SK-N-SH (cell line): ENCODE measurements around the gene REN. TPM values are rescaled to one million over a fixed set of nuclear protein-coding genes. Genes with fewer than 3 reads are reported as not detected.

Experiments
- CTCF ChIA-PET: fragments of 300-600, 350-600 bp; formaldehyde crosslinking; extraction: SDS; loops from one replicate; lab custom pipeline; 2021; lab: Yijun Ruan, JAX
- POLR2A ChIA-PET: fragments of 350-600 bp; sonication (Branson Sonifier 250); formaldehyde crosslinking; extraction: SDS; loops from one replicate; lab custom pipeline; 2020; ENCODE audit warnings: antibody characterized with exemption, inconsistent platforms; lab: Yijun Ruan, JAX
- DNase-seq: peaks from one replicate; pipeline ENCODE4 v3.0.0; 2012
- H2AFZ ChIP-seq: fragments of 200-600 bp; sonication (generic); 2 replicates; pipeline ENCODE4 v1.8.1; 2016; ENCODE audit warnings: antibody characterized with exemption, mild to moderate bottlenecking, low read depth
- H3F3A ChIP-seq: fragments of 200-600 bp; sonication (generic); replicated peaks from 2 replicates; pipeline ENCODE3; 2016; ENCODE audit warnings: antibody characterized with exemption, mild to moderate bottlenecking; ENCODE audit not compliant: insufficient read depth
- H3K27ac ChIP-seq, 2 experiments: fragments of 200-500 bp in 1 of 2; fragments of 200-600 bp in 1 of 2; sonication (Bioruptor generic) in 1 of 2; sonication (generic), shearing (Covaris generic) in 1 of 2; 2 replicates each; pipeline versions ENCODE4 v1.5.1 to v1.6.1; 2014 to 2016; ENCODE audit warnings: low read depth in 2 of 2, inconsistent platforms in 1 of 2, low read length in 1 of 2, mild to moderate bottlenecking in 1 of 2, mixed read lengths in 1 of 2
- H3K27me3 ChIP-seq: fragments of 200-600 bp; sonication (generic), shearing (Covaris generic); 2 replicates; pipeline ENCODE4 v1.6.1; 2016; ENCODE audit warnings: mixed run types; ENCODE audit not compliant: insufficient read depth
- H3K36me3 ChIP-seq, 2 experiments: fragments of 200-500 bp in 1 of 2; fragments of 200-600 bp in 1 of 2; sonication (Bioruptor generic) in 1 of 2; sonication (generic) in 1 of 2; replicated peaks in 1 of 2; 2 replicates each; pipeline versions ENCODE3 to v1.5.1; 2014 to 2016; ENCODE audit warnings: low read length in 1 of 2, mild to moderate bottlenecking in 1 of 2; ENCODE audit not compliant: insufficient read depth in 2 of 2, control insufficient read depth in 1 of 2
- H3K4me1 ChIP-seq, 2 experiments: fragments of 200-500 bp in 1 of 2; fragments of 200-600 bp in 1 of 2; sonication (Bioruptor generic) in 1 of 2; sonication (generic), shearing (Covaris generic) in 1 of 2; 2 replicates each; pipeline versions ENCODE4 v1.5.1 to v1.6.1; 2014 to 2016; ENCODE audit warnings: low read depth in 1 of 2, low read length in 1 of 2, mixed run types in 1 of 2; ENCODE audit not compliant: insufficient read depth in 2 of 2, control insufficient read depth in 1 of 2
- H3K4me2 ChIP-seq: fragments of 200-600 bp; sonication (generic), shearing (Covaris generic); 2 replicates; pipeline ENCODE4 v1.6.1; 2017; ENCODE audit warnings: mixed run types
- H3K4me3 ChIP-seq, 2 experiments: fragments of 200-500 bp in 1 of 2; fragments of 200-600 bp in 1 of 2; sonication (Bioruptor generic) in 1 of 2; sonication (generic), shearing (Covaris generic) in 1 of 2; 2 replicates each; pipeline versions ENCODE4 v1.5.1 to v1.8.1; 2014 to 2016; ENCODE audit warnings: low read depth in 2 of 2, inconsistent platforms in 1 of 2, low read length in 1 of 2, mild to moderate bottlenecking in 1 of 2, mixed read lengths in 1 of 2, moderate library complexity in 1 of 2
- H3K79me2 ChIP-seq: fragments of 200-600 bp; sonication (generic); 2 replicates; pipeline ENCODE4 v1.8.1; 2017; ENCODE audit warnings: mild to moderate bottlenecking; ENCODE audit not compliant: insufficient read depth
- H3K9ac ChIP-seq: fragments of 200-600 bp; sonication (generic); 2 replicates; pipeline ENCODE4 v1.6.1; 2017; ENCODE audit warnings: mixed run types
- H3K9me2 ChIP-seq: fragments of 200-600 bp; sonication (generic); 2 replicates; pipeline ENCODE4 v1.6.1; 2017; ENCODE audit warnings: mixed run types
- H3K9me3 ChIP-seq: fragments of 200-600 bp; sonication (generic); 2 replicates; pipeline ENCODE4 v1.6.1; 2017; ENCODE audit warnings: mixed run types, mild to moderate bottlenecking, moderate library complexity
- H4K20me1 ChIP-seq: fragments of 200-600 bp; sonication (generic); 2 replicates; pipeline ENCODE4 v1.6.1; 2017; ENCODE audit warnings: mild to moderate bottlenecking, mixed run types; ENCODE audit not compliant: insufficient read depth
- CHD2 ChIP-seq: fragments of 150-350 bp; IDR thresholded peaks from 2 replicates; pipeline ENCODE4 v1.6.1; 2018; ENCODE audit warnings: low read length; ENCODE audit not compliant: partially characterized antibody
- ELF1 ChIP-seq: IDR thresholded peaks from 2 replicates; pipeline ENCODE4 v1.4.0; 2012
- FOXM1 ChIP-seq: IDR thresholded peaks from 2 replicates; pipeline ENCODE4 v1.4.0; 2012; ENCODE audit warnings: low read depth, mild to moderate bottlenecking
- MXI1 ChIP-seq: IDR thresholded peaks from 2 replicates; pipeline ENCODE4 v1.6.1; 2012; ENCODE audit warnings: mild to moderate bottlenecking, low read depth, low read length, improper control_type of control experiment
- POLR2AphosphoS5 ChIP-seq: IDR thresholded peaks from 2 replicates; pipeline ENCODE4 v1.6.1; 2012; ENCODE audit warnings: low read depth, low read length
- SIN3A ChIP-seq: IDR thresholded peaks from 2 replicates; pipeline ENCODE4 v1.6.1; 2012; ENCODE audit warnings: low read depth, mild to moderate bottlenecking, low read length, moderate library complexity, borderline replicate concordance
- TAF1 ChIP-seq: IDR thresholded peaks from 2 replicates; pipeline ENCODE4 v1.6.1; 2012; ENCODE audit warnings: low read depth, mild to moderate bottlenecking, low read length, moderate library complexity, borderline replicate concordance
- TCF12 ChIP-seq: IDR thresholded peaks from 2 replicates; pipeline ENCODE4 v1.4.0; 2012
- TEAD4 ChIP-seq: IDR thresholded peaks from 2 replicates; pipeline ENCODE4 v1.4.0; 2012; ENCODE audit warnings: mild to moderate bottlenecking, borderline replicate concordance; ENCODE audit not compliant: insufficient read depth
- WGBS: methylation state at CpG from one replicate; pipeline ENCODE4 v1.1.6; 2017; ENCODE audit warnings: low lambda C conversion rate; 5-methylcytosine and 5-hydroxymethylcytosine counted together
- polyA plus RNA-seq, 3 experiments: library from polyadenylated mRNA; depleted of rRNA; stranded (reverse); fragments of >200 nt; gene quantifications; 2 replicates each; pipeline ENCODE4 v1.2.3, GENCODE V29; 2012
- TF ChIP-seq, protein P1 (sequence below): IDR thresholded peaks from 2 replicates; pipeline ENCODE4 v1.4.0; 2012; ENCODE audit warnings: low read depth, borderline replicate concordance
- TF ChIP-seq, protein P2 (sequence below): fragments of 150-350 bp; IDR thresholded peaks from 2 replicates; pipeline ENCODE4 v1.6.1; 2016; ENCODE audit warnings: mild to moderate bottlenecking, low read depth, low read length
- TF ChIP-seq, protein P3 (sequence below): IDR thresholded peaks from 2 replicates; pipeline ENCODE4 v1.4.0; 2012; ENCODE audit warnings: low read depth, borderline replicate concordance

Gene REN
- polyA plus RNA-seq, 1 of the 3 experiments (the other 2 are of a cell fraction) = not detected

DNA sequence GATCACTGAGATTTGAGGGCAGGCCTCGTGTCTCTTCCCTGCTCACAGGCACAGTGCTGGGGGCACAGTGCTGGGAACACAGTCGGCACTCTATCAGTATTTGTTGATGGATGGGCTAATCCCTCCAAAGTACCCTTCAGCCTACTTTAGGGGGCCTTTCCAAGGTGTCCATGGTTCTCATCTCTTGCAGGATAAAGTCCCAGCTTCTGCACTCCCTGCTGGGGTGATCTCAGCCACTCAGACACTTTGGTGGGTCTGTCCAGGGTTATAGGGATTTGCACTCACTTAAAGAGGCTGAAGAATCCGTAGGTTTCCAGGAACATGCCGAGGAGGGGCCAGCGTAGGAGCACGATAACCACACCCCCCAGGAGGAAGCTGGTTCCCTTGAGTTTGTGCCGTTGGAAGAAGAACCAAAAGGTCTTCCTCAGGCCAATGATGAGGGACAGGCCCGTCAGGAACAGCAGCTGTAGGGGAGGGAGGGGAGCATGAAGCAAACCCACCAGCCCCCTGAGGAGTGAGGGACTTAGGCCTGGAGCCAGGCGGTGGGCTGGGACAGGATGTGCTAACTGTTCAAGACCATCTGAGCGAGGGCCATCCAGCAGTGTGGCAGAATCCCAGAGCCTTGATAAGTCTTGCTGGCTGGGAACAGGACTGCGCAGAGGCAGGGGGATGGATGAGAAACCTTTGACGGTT lies 35.4 kb upstream of the REN start:
- no peaks in the 10 kb centered on the region for H3K9me2 ChIP-seq
- H3K4me2 ChIP-seq = no peak overlapping the region
- no peak overlapping the region for H3K27ac ChIP-seq
- POLR2A ChIA-PET = no interaction called here
- no peak overlapping the region for H3K9ac ChIP-seq
- TF ChIP-seq SIN3A = no peak
- TF ChIP-seq TEAD4 = no peak
- no peak for TF ChIP-seq FOXM1
- no peak for TF ChIP-seq CHD2
- TF ChIP-seq, protein P1, sequence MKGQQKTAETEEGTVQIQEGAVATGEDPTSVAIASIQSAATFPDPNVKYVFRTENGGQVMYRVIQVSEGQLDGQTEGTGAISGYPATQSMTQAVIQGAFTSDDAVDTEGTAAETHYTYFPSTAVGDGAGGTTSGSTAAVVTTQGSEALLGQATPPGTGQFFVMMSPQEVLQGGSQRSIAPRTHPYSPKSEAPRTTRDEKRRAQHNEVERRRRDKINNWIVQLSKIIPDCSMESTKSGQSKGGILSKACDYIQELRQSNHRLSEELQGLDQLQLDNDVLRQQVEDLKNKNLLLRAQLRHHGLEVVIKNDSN = no peak
- TF ChIP-seq, protein P2, sequence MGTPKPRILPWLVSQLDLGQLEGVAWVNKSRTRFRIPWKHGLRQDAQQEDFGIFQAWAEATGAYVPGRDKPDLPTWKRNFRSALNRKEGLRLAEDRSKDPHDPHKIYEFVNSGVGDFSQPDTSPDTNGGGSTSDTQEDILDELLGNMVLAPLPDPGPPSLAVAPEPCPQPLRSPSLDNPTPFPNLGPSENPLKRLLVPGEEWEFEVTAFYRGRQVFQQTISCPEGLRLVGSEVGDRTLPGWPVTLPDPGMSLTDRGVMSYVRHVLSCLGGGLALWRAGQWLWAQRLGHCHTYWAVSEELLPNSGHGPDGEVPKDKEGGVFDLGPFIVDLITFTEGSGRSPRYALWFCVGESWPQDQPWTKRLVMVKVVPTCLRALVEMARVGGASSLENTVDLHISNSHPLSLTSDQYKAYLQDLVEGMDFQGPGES = no peak
- TF ChIP-seq ELF1 = no peak
- no peak for TF ChIP-seq TAF1
- TF ChIP-seq TCF12 = no peak
- TF ChIP-seq, protein P3, sequence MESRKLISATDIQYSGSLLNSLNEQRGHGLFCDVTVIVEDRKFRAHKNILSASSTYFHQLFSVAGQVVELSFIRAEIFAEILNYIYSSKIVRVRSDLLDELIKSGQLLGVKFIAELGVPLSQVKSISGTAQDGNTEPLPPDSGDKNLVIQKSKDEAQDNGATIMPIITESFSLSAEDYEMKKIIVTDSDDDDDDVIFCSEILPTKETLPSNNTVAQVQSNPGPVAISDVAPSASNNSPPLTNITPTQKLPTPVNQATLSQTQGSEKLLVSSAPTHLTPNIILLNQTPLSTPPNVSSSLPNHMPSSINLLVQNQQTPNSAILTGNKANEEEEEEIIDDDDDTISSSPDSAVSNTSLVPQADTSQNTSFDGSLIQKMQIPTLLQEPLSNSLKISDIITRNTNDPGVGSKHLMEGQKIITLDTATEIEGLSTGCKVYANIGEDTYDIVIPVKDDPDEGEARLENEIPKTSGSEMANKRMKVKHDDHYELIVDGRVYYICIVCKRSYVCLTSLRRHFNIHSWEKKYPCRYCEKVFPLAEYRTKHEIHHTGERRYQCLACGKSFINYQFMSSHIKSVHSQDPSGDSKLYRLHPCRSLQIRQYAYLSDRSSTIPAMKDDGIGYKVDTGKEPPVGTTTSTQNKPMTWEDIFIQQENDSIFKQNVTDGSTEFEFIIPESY = no peak
- TF ChIP-seq MXI1 = no peak
- TF ChIP-seq POLR2AphosphoS5 = no peak
- TF ChIP-seq, all 33 proteins: peak for 0
- Histone ChIP-seq H3K9me3 (no peaks in the 10 kb centered on the region), H3K4me3 (no peak overlapping the region), H3K4me1 (peaks cover 2 to 14% of the 10 kb centered on the region in 2 experiments; a peak in 2 of 4 replicates), H4K20me1 (no peaks in the 10 kb centered on the region), H2AFZ (no peak overlapping the region), H3K79me2 (no peaks in the 10 kb centered on the region), H3K36me3 (no peaks in the 10 kb centered on the region), H3K27me3 (no peaks in the 10 kb centered on the region), H3F3A (no peaks in the 10 kb centered on the region)
- no peak for DNase-seq
- 80% methylated on average over 12 of the region's 12 CpGs for WGBS
- CTCF ChIA-PET = interaction anchor here (1.0 to 7.4 kb wide), 4 partner anchors 40 to 197 kb away, joined by 3 to 157 read pairs (median 7); partner anchors contain the start of genes ETNK2 and REN

DNA sequence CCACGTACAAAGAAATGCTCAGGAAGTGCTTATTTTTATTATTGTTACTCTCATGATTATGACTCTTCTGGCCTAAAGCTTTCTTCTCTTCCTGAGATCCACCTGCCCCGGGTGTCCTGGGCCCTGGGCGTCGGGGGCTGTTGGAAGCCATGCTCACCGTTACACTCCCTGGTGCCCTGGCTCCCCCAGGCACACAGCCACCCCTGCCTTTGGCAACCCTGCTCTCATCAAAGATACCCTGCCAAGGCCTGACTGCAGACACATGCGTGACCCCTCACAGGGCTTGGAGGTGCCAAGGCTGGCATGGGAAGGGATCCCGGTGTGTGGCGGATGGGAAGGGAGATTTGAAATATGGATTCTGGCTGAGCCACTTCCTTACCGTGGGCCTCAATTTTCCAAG lies 33.4 kb upstream of the REN start:
- ChIA-PET POLR2A (no interaction called here), CTCF (interaction anchor here (0.9 to 3.8 kb wide), 9 partner anchors 11 to 328 kb away, joined by 3 to 27 read pairs (median 5); partner anchors contain the start of gene PLEKHA6)
- no peaks in the 10 kb centered on the region for H4K20me1 ChIP-seq
- H3K9me2 ChIP-seq = no peaks in the 10 kb centered on the region
- H3K27ac ChIP-seq = no peak overlapping the region
- no peak overlapping the region for H3K4me2 ChIP-seq
- TF ChIP-seq TAF1 = no peak
- H3K9ac ChIP-seq = no peak overlapping the region
- no peak for DNase-seq
- no peaks in the 10 kb centered on the region for H3K36me3 ChIP-seq
- no peaks in the 10 kb centered on the region for H3F3A ChIP-seq
- H2AFZ ChIP-seq = no peak overlapping the region
- H3K27me3 ChIP-seq = no peaks in the 10 kb centered on the region
- H3K4me1 ChIP-seq = peaks cover 2 to 26% of the 10 kb centered on the region in 2 experiments; a peak in 2 of 4 replicates
- 75% methylated on average over 4 of the region's 9 CpGs for WGBS
- no peak overlapping the region for H3K4me3 ChIP-seq
- H3K79me2 ChIP-seq = no peaks in the 10 kb centered on the region
- H3K9me3 ChIP-seq = no peaks in the 10 kb centered on the region
